PC-9 (cell line): Measurements from ENCODE around the gene POLR2J3.
"Not testable (repeated sequence)": the region's sequence is repeated elsewhere in the genome, so short reads cannot be mapped to it uniquely, and the experiment has no call there.

Source experiments
- EZH2 ChIP-seq: fragments of 200-600 bp; sonication (generic); IDR thresholded peaks from 2 replicates; pipeline ENCODE4 v1.8.0; 2017; ENCODE audit warnings: antibody characterized with exemption, low read depth
- TF ChIP-seq, protein P1 (sequence below): fragments of 200-600 bp; sonication (generic); conservative IDR thresholded peaks from 2 replicates; pipeline ENCODE4 v1.6.1; 2017; ENCODE audit warnings: mixed run types, antibody characterized with exemption, mild to moderate bottlenecking, moderate library complexity

DNA sequence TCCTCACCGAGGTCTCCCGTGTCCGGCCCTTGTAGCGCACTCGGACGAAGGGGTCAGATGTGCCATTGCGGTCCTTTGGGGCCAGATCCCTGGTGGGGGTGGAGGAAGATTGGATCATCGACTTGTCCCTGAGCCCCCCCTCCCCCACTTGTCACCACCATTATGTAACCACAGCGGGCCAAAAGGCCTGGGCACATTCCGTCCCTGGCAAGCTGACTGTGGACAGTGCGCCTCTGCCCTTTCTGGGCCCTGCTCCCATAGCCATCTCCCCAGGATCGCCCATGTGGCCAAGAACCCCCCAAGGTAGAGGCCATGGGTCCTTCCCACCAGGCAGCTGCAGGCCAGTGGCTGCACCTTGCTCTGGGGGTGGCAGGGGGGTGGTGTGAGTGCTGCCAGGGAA lies 29.9 kb upstream of the POLR2J3 start:
- TF ChIP-seq, protein P1, sequence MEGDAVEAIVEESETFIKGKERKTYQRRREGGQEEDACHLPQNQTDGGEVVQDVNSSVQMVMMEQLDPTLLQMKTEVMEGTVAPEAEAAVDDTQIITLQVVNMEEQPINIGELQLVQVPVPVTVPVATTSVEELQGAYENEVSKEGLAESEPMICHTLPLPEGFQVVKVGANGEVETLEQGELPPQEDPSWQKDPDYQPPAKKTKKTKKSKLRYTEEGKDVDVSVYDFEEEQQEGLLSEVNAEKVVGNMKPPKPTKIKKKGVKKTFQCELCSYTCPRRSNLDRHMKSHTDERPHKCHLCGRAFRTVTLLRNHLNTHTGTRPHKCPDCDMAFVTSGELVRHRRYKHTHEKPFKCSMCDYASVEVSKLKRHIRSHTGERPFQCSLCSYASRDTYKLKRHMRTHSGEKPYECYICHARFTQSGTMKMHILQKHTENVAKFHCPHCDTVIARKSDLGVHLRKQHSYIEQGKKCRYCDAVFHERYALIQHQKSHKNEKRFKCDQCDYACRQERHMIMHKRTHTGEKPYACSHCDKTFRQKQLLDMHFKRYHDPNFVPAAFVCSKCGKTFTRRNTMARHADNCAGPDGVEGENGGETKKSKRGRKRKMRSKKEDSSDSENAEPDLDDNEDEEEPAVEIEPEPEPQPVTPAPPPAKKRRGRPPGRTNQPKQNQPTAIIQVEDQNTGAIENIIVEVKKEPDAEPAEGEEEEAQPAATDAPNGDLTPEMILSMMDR, result not testable (repeated sequence)
- not testable (repeated sequence) for TF ChIP-seq EZH2
